ENCODE data around the gene IL15RA. TPM values are rescaled to one million over a fixed set of nuclear protein-coding genes. Genes with fewer than 3 reads are reported as not detected.

Gene IL15RA
- total and polyA plus RNA-seq, 10 of the 15 experiments (the other 5 are each of a cell fraction or from before 2014, with no cell fraction given): 2.0 to 14.8 (median 12.1) TPM

DNA sequence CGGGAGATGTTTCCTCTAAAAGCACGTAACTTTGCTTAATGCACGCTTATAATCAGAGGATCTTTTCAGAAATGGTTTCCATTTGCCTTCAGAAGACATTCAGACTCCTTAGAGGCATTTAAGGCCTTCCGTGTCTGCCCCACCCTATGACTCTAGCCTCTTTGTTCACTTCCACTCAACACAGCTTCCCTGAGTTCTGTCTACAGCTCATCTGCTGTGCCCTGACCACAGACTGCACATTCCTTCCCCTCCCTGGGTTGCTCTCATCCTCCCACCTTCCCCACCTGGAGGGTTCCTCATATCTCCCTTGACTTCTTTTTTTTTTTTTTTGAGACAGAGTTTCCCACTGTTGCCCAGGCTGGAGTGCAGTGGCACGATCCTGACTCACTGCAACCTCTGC, 70.7 kb downstream of the IL15RA start:
- TF ChIP-seq NR2C2 (IDR thresholded peaks at IDR 0.05; ENCODE audit: borderline replicate concordance, control insufficient read depth, insufficient read length, low read depth): no peak
- TF ChIP-seq PAX8 (IDR thresholded peaks at IDR 0.05): no peak
- no peak for TF ChIP-seq KDM1A (IDR thresholded peaks at IDR 0.05; ENCODE audit: borderline replicate concordance)
- TF ChIP-seq JUNB (IDR thresholded peaks at IDR 0.05): no peak
- TF ChIP-seq, protein P1, sequence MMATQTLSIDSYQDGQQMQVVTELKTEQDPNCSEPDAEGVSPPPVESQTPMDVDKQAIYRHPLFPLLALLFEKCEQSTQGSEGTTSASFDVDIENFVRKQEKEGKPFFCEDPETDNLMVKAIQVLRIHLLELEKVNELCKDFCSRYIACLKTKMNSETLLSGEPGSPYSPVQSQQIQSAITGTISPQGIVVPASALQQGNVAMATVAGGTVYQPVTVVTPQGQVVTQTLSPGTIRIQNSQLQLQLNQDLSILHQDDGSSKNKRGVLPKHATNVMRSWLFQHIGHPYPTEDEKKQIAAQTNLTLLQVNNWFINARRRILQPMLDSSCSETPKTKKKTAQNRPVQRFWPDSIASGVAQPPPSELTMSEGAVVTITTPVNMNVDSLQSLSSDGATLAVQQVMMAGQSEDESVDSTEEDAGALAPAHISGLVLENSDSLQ (IDR thresholded peaks at IDR 0.05): no peak
- TF ChIP-seq GABPA (IDR thresholded peaks at IDR 0.05; ENCODE audit: low read depth): no peak
- TF ChIP-seq PML (IDR thresholded peaks at IDR 0.05; ENCODE audit: low read length): no peak
- no peak for TF ChIP-seq SMAD1 (IDR thresholded peaks at IDR 0.05; ENCODE audit: low read depth, partially characterized antibody)
- TF ChIP-seq, protein P2, sequence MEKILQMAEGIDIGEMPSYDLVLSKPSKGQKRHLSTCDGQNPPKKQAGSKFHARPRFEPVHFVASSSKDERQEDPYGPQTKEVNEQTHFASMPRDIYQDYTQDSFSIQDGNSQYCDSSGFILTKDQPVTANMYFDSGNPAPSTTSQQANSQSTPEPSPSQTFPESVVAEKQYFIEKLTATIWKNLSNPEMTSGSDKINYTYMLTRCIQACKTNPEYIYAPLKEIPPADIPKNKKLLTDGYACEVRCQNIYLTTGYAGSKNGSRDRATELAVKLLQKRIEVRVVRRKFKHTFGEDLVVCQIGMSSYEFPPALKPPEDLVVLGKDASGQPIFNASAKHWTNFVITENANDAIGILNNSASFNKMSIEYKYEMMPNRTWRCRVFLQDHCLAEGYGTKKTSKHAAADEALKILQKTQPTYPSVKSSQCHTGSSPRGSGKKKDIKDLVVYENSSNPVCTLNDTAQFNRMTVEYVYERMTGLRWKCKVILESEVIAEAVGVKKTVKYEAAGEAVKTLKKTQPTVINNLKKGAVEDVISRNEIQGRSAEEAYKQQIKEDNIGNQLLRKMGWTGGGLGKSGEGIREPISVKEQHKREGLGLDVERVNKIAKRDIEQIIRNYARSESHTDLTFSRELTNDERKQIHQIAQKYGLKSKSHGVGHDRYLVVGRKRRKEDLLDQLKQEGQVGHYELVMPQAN (conservative IDR thresholded peaks at IDR 0.05): no peak
- no peak for TF ChIP-seq MEF2B (IDR thresholded peaks at IDR 0.05; ENCODE audit: partially characterized antibody, poor library complexity, severe bottlenecking)
- no peak for TF ChIP-seq IRF4 (IDR thresholded peaks at IDR 0.05; ENCODE audit: low read depth, low read length)
- TF ChIP-seq, protein P3, sequence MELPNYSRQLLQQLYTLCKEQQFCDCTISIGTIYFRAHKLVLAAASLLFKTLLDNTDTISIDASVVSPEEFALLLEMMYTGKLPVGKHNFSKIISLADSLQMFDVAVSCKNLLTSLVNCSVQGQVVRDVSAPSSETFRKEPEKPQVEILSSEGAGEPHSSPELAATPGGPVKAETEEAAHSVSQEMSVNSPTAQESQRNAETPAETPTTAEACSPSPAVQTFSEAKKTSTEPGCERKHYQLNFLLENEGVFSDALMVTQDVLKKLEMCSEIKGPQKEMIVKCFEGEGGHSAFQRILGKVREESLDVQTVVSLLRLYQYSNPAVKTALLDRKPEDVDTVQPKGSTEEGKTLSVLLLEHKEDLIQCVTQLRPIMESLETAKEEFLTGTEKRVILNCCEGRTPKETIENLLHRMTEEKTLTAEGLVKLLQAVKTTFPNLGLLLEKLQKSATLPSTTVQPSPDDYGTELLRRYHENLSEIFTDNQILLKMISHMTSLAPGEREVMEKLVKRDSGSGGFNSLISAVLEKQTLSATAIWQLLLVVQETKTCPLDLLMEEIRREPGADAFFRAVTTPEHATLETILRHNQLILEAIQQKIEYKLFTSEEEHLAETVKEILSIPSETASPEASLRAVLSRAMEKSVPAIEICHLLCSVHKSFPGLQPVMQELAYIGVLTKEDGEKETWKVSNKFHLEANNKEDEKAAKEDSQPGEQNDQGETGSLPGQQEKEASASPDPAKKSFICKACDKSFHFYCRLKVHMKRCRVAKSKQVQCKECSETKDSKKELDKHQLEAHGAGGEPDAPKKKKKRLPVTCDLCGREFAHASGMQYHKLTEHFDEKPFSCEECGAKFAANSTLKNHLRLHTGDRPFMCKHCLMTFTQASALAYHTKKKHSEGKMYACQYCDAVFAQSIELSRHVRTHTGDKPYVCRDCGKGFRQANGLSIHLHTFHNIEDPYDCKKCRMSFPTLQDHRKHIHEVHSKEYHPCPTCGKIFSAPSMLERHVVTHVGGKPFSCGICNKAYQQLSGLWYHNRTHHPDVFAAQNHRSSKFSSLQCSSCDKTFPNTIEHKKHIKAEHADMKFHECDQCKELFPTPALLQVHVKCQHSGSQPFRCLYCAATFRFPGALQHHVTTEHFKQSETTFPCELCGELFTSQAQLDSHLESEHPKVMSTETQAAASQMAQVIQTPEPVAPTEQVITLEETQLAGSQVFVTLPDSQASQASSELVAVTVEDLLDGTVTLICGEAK (IDR thresholded peaks at IDR 0.05; ENCODE audit: borderline replicate concordance): no peak
- no peak for TF ChIP-seq MTA3 (IDR thresholded peaks at IDR 0.05; ENCODE audit: borderline replicate concordance, low read length)
- TF ChIP-seq, protein P4, sequence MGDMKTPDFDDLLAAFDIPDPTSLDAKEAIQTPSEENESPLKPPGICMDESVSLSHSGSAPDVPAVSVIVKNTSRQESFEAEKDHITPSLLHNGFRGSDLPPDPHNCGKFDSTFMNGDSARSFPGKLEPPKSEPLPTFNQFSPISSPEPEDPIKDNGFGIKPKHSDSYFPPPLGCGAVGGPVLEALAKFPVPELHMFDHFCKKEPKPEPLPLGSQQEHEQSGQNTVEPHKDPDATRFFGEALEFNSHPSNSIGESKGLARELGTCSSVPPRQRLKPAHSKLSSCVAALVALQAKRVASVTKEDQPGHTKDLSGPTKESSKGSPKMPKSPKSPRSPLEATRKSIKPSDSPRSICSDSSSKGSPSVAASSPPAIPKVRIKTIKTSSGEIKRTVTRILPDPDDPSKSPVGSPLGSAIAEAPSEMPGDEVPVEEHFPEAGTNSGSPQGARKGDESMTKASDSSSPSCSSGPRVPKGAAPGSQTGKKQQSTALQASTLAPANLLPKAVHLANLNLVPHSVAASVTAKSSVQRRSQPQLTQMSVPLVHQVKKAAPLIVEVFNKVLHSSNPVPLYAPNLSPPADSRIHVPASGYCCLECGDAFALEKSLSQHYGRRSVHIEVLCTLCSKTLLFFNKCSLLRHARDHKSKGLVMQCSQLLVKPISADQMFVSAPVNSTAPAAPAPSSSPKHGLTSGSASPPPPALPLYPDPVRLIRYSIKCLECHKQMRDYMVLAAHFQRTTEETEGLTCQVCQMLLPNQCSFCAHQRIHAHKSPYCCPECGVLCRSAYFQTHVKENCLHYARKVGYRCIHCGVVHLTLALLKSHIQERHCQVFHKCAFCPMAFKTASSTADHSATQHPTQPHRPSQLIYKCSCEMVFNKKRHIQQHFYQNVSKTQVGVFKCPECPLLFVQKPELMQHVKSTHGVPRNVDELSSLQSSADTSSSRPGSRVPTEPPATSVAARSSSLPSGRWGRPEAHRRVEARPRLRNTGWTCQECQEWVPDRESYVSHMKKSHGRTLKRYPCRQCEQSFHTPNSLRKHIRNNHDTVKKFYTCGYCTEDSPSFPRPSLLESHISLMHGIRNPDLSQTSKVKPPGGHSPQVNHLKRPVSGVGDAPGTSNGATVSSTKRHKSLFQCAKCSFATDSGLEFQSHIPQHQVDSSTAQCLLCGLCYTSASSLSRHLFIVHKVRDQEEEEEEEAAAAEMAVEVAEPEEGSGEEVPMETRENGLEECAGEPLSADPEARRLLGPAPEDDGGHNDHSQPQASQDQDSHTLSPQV (IDR thresholded peaks at IDR 0.05): no peak
- Histone ChIP-seq H4K20me1 (ENCODE audit: control insufficient read depth, insufficient read depth) (no peaks in the 10 kb centered on the region), H2AFZ (ENCODE audit: control insufficient read depth, low read depth, low read length) (no peak overlapping the region), H3K4me2 (ENCODE audit: control insufficient read depth, insufficient read depth) (no peak overlapping the region), H3K9me3 (replicated peaks; ENCODE audit: control insufficient read depth, insufficient read depth, low read length) (peaks cover 4% of the 10 kb centered on the region; the same call in 2 of the 3 replicates), H3K27ac (ENCODE audit: control insufficient read depth, insufficient read depth) (no peak overlapping the region; the same call in 1 of the 2 replicates), H3K36me3 (ENCODE audit: control insufficient read depth in 2 of 2, insufficient read depth in 2 of 2, low read length in 1 of 2) (peaks cover 11 to 15% of the 10 kb centered on the region in 2 experiments), H3K27me3 (replicated peaks in 1 of 2; ENCODE audit: control insufficient read depth in 2 of 2, insufficient read depth in 2 of 2, low read length in 1 of 2) (no peaks in the 10 kb centered on the region), H3K4me1 (ENCODE audit: control insufficient read depth, insufficient read depth, low read length) (peaks cover 18% of the 10 kb centered on the region), H3K4me3 (no peak overlapping the region), H3K79me2 (ENCODE audit: control insufficient read depth, insufficient read depth, low read length) (peaks cover 3% of the 10 kb centered on the region), H3K9ac (ENCODE audit: control insufficient read depth, insufficient read depth, low read length) (no peak overlapping the region)
- 92% methylated on average over 5 of the region's 5 CpGs for WGBS (ENCODE audit: insufficient coverage, insufficient replicate concordance, low lambda C conversion rate, missing lambda C conversion rate)
- in situ Hi-C loops (cut with MboI): no loop called here
- intact Hi-C loops (cut with micrococcal nuclease; ENCODE audit: unreplicated experiment): no loop called here
- BruUV-seq (replicated peaks): no TSS peak
- FAIRE-seq (no peak), DNase-seq (ENCODE audit: low read depth, low spot score) (no peak), ATAC-seq (no peak)
- ChIA-PET CTCF (interaction anchor here (0.9 kb wide), 1 partner anchor 180 kb away, joined by 4 read pairs; no protein-coding TSS in a partner anchor), RAD21 (ENCODE audit: unreplicated experiment) (no interaction called here), SMC1A (ENCODE audit: uncharacterized antibody, unreplicated experiment) (interaction anchor here (0.6 to 0.7 kb wide), 2 partner anchors 8 to 20 kb away, joined by 3 read pairs; no protein-coding TSS in a partner anchor), POLR2A (no interaction called here)

All from GM12878 (cell line).